Measurements from ENCODE around the gene STK32B.
"Not testable (repeated sequence)": the region's sequence is repeated elsewhere in the genome, so short reads cannot be mapped to it uniquely, and the experiment has no call there.

The STK32B gene

GRCh38 chr4:5051278-5052203 lies at the start of gene STK32B:
Gene STK32B, plus strand, starts transcription at chr4:5051480.
- peak within 1 kb of the TSS; percentile 81 for H3K4me3 ChIP-seq (ENCODE audit: low read depth, low read length)
- H3K4me1 ChIP-seq (ENCODE audit: control insufficient read depth, insufficient read depth, low read length), result peaks cover 2% of the 10 kb centered on the region
- H3K36me3 ChIP-seq (ENCODE audit: control insufficient read depth, insufficient read depth, low read length), result no peaks in the 10 kb centered on the region
- peak within 1 kb of the TSS; percentile 60 for H3K9ac ChIP-seq (ENCODE audit: low read depth, low read length)
- no peaks in the 10 kb centered on the region for H3K9me3 ChIP-seq (ENCODE audit: control insufficient read depth, insufficient read depth, low read length)
- peaks cover 37% of the 10 kb centered on the region for H3K27me3 ChIP-seq (ENCODE audit: control insufficient read depth, insufficient read depth, low read length)

DNA sequence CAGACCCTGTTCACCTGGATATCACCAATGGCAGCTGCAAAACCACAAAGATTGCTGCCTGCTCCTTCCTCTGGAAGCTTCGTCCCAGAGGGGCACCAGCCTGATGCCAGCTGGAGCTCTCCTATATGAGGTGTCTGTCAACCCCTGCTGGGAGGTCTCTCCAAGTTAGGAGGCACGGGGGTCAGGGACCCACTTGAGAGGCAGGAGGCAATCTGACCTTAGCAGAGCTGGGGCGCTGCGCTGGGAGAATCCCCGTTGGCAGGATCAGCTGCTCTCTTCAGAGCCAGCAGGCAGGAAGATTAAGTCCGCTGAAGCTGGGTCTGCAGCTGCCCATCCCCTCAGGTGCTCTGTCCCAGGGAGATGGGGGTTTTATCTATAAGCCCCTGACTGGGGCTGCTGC lies 49.6 kb upstream of the STK32B start:
- H3K27me3 ChIP-seq (ENCODE audit: control insufficient read depth, insufficient read depth, low read length); H3K4me1 ChIP-seq (ENCODE audit: control insufficient read depth, insufficient read depth, low read length); H3K36me3 ChIP-seq (ENCODE audit: control insufficient read depth, insufficient read depth, low read length): not testable (repeated sequence)

GRCh38 chr4:5003372-5003857 lies 47.9 kb upstream of the STK32B start:
- Histone ChIP-seq H3K4me1 (ENCODE audit: control insufficient read depth, insufficient read depth, low read length) (no peaks in the 10 kb centered on the region), H3K9me3 (ENCODE audit: control insufficient read depth, insufficient read depth, low read length) (no peaks in the 10 kb centered on the region), H3K27me3 (ENCODE audit: control insufficient read depth, insufficient read depth, low read length) (no peaks in the 10 kb centered on the region), H3K4me3 (ENCODE audit: low read depth, low read length) (no peak overlapping the region), H3K9ac (ENCODE audit: low read depth, low read length) (no peak overlapping the region), H3K36me3 (ENCODE audit: control insufficient read depth, insufficient read depth, low read length) (no peaks in the 10 kb centered on the region)

More for the DNA sequence above, 49.6 kb upstream of the STK32B start:
- H3K9ac ChIP-seq (ENCODE audit: low read depth, low read length); H3K9me3 ChIP-seq (ENCODE audit: control insufficient read depth, insufficient read depth, low read length); H3K4me3 ChIP-seq (ENCODE audit: low read depth, low read length): not testable (repeated sequence)

- H3K4me1 ChIP-seq (ENCODE audit: control insufficient read depth, insufficient read depth, low read length), result no peaks in the 10 kb centered on the region
- H3K27me3 ChIP-seq (ENCODE audit: control insufficient read depth, insufficient read depth, low read length), result no peaks in the 10 kb centered on the region
- no peak overlapping the region for H3K9ac ChIP-seq (ENCODE audit: low read depth, low read length)
- no peak overlapping the region for H3K4me3 ChIP-seq (ENCODE audit: low read depth, low read length)
- H3K9me3 ChIP-seq (ENCODE audit: control insufficient read depth, insufficient read depth, low read length), result no peaks in the 10 kb centered on the region
- no peaks in the 10 kb centered on the region for H3K36me3 ChIP-seq (ENCODE audit: control insufficient read depth, insufficient read depth, low read length)
Observed at GRCh38 chr4:5003918-5004317, 47.4 kb upstream of the STK32B start.

DNA sequence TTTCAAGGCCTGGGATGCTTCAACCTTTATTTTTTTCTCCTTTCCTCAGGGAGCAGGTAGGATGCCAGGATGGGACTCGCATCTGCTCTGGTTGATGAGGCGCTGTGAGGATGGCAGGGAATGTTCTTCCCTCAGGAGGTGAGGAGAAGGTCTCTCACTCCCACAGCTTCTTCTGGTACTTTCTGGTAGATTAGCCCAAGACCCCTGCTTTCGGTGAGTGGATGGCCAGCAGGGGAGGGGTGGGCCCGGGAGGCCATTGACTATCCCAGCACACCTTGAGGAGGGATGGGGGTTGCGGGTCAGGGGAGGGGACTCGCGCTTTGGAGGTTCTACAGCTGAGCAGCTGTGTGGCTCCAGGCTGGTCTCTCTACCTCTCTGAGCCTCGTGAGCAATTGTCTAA lies 46.8 kb upstream of the STK32B start:
- no peak overlapping the region for H3K9ac ChIP-seq (ENCODE audit: low read depth, low read length)
- no peaks in the 10 kb centered on the region for H3K4me1 ChIP-seq (ENCODE audit: control insufficient read depth, insufficient read depth, low read length)
- H3K36me3 ChIP-seq (ENCODE audit: control insufficient read depth, insufficient read depth, low read length), result no peaks in the 10 kb centered on the region
- no peaks in the 10 kb centered on the region for H3K27me3 ChIP-seq (ENCODE audit: control insufficient read depth, insufficient read depth, low read length)
- H3K4me3 ChIP-seq (ENCODE audit: low read depth, low read length), result no peak overlapping the region
- H3K9me3 ChIP-seq (ENCODE audit: control insufficient read depth, insufficient read depth, low read length), result no peaks in the 10 kb centered on the region

DNA sequence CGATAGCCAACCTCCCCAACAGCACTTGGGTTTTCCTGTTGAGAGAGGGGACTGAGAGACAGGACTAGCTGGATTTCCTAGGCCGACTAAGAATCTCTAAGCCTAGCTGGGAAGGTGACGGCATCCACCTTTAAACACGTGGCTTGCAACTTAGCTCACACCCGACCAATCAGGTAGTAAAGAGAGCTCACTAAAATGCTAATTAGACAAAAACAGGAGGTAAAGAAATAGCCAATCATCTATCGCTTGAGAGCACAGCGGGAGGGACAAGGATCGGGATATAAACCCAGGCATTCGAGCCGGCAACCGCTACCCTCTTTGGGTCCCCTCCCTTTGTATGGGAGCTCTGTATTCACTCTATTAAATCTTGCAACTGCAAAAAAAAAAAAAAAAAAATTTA lies 44.3 kb upstream of the STK32B start:
- H3K36me3 ChIP-seq (ENCODE audit: control insufficient read depth, insufficient read depth, low read length); H3K9me3 ChIP-seq (ENCODE audit: control insufficient read depth, insufficient read depth, low read length); H3K27me3 ChIP-seq (ENCODE audit: control insufficient read depth, insufficient read depth, low read length); H3K4me1 ChIP-seq (ENCODE audit: control insufficient read depth, insufficient read depth, low read length); H3K4me3 ChIP-seq (ENCODE audit: low read depth, low read length); H3K9ac ChIP-seq (ENCODE audit: low read depth, low read length): not testable (repeated sequence)

DNA sequence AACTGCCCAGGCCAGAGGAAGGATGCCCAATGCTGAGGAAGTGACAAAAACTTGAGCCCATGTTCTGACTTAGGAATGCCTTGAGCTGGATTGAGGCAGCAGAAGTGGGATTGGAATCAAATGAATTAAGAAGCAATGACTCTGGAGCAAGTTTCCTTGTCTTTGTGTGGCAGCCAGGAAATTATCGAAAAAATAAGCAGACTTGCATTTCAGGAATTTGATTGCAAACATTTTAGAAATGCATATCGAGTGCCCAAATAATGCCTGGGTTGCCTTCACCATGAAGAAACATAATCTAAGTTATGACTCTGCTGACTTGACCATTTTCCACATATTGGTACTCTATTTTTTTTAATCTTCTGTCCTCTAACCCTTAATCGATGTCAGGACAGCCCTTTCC lies 41.5 kb upstream of the STK32B start:
- H3K4me3 ChIP-seq (ENCODE audit: low read depth, low read length), result no peak overlapping the region
- H3K9ac ChIP-seq (ENCODE audit: low read depth, low read length), result no peak overlapping the region
- H3K9me3 ChIP-seq (ENCODE audit: control insufficient read depth, insufficient read depth, low read length), result no peaks in the 10 kb centered on the region
- no peaks in the 10 kb centered on the region for H3K27me3 ChIP-seq (ENCODE audit: control insufficient read depth, insufficient read depth, low read length)
- H3K4me1 ChIP-seq (ENCODE audit: control insufficient read depth, insufficient read depth, low read length), result no peaks in the 10 kb centered on the region
- no peaks in the 10 kb centered on the region for H3K36me3 ChIP-seq (ENCODE audit: control insufficient read depth, insufficient read depth, low read length)

- Histone ChIP-seq H3K36me3 (ENCODE audit: control insufficient read depth, insufficient read depth, low read length) (no peaks in the 10 kb centered on the region), H3K9me3 (ENCODE audit: control insufficient read depth, insufficient read depth, low read length) (no peaks in the 10 kb centered on the region), H3K4me1 (ENCODE audit: control insufficient read depth, insufficient read depth, low read length) (no peaks in the 10 kb centered on the region), H3K27me3 (ENCODE audit: control insufficient read depth, insufficient read depth, low read length) (no peaks in the 10 kb centered on the region), H3K9ac (ENCODE audit: low read depth, low read length) (no peak overlapping the region), H3K4me3 (ENCODE audit: low read depth, low read length) (no peak overlapping the region)
Observed at GRCh38 chr4:5010984-5011383, 40.3 kb upstream of the STK32B start.

DNA sequence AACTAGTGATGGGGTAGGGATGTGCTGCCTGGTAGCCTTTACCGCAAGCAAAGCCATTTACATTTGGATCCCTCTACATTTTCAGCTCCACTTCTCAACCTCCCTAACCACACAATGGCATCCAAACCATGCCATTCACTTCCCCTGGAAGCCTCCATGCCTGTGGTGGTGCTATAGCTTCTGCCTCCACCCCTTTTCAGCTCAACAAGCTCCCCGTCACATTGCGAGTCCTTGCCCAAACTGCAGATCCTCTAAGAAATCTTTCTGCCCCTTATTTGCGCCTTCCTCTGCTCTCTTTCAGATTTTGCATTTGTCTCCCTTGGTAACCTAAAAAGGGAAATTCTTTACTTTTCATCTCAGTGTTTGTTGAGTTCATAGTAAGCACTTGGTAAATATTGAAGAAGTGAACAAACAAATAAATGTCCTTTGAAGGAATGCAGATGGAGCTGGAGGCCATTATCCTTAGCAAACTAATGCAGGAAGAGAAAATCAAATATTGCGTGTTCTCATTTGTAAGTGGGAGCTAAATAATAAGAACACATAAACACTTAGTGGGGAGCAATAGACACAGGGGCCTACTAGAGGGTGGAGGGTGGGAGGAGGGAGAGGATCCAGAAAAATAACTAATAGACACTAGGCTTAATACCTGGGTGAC lies 38.9 kb upstream of the STK32B start:
- H3K9ac ChIP-seq (ENCODE audit: low read depth, low read length), result no peak overlapping the region
- no peaks in the 10 kb centered on the region for H3K36me3 ChIP-seq (ENCODE audit: control insufficient read depth, insufficient read depth, low read length)
- H3K4me3 ChIP-seq (ENCODE audit: low read depth, low read length), result no peak overlapping the region
- H3K9me3 ChIP-seq (ENCODE audit: control insufficient read depth, insufficient read depth, low read length), result no peaks in the 10 kb centered on the region
- H3K4me1 ChIP-seq (ENCODE audit: control insufficient read depth, insufficient read depth, low read length), result no peaks in the 10 kb centered on the region
- no peaks in the 10 kb centered on the region for H3K27me3 ChIP-seq (ENCODE audit: control insufficient read depth, insufficient read depth, low read length)

DNA sequence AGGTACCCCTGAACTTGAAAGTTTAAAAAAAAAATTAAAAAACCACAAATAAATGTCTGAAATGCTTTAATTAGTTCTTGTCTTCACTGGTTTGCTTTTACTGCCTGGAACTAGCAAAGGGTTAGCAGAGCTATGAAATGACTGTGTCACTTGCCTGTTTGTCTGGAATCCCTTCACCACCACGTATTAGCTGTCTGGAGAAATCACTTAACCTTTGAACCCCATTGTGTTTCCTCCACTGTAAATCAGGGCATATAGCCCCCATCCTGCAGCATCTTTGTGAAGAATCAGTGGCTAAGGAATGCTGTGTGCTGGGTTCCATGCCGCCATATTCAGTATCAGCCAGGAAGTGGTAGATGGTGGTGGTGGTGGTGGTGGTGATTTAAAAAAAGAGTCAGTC lies 38.3 kb upstream of the STK32B start:
- Histone ChIP-seq H3K27me3 (ENCODE audit: control insufficient read depth, insufficient read depth, low read length) (no peaks in the 10 kb centered on the region), H3K4me1 (ENCODE audit: control insufficient read depth, insufficient read depth, low read length) (no peaks in the 10 kb centered on the region), H3K9ac (ENCODE audit: low read depth, low read length) (no peak overlapping the region), H3K9me3 (ENCODE audit: control insufficient read depth, insufficient read depth, low read length) (no peaks in the 10 kb centered on the region), H3K36me3 (ENCODE audit: control insufficient read depth, insufficient read depth, low read length) (no peaks in the 10 kb centered on the region), H3K4me3 (ENCODE audit: low read depth, low read length) (no peak overlapping the region)

- H3K36me3 ChIP-seq (ENCODE audit: control insufficient read depth, insufficient read depth, low read length), result no peaks in the 10 kb centered on the region
- no peak overlapping the region for H3K4me3 ChIP-seq (ENCODE audit: low read depth, low read length)
- no peaks in the 10 kb centered on the region for H3K9me3 ChIP-seq (ENCODE audit: control insufficient read depth, insufficient read depth, low read length)
- H3K4me1 ChIP-seq (ENCODE audit: control insufficient read depth, insufficient read depth, low read length), result no peaks in the 10 kb centered on the region
- H3K9ac ChIP-seq (ENCODE audit: low read depth, low read length), result no peak overlapping the region
- no peaks in the 10 kb centered on the region for H3K27me3 ChIP-seq (ENCODE audit: control insufficient read depth, insufficient read depth, low read length)
Observed at GRCh38 chr4:5014007-5014682, 37.1 kb upstream of the STK32B start.

Data from iPS-15b (cell line).